ACC112 (cell line): ENCODE results near the gene PAPLN.
"Not testable (repeated sequence)": the region's sequence is repeated elsewhere in the genome, so short reads cannot be mapped to it uniquely, and the experiment has no call there.

ENCODE experiments used
- H2AFZ ChIP-seq: fragments of 200-600 bp; sonication (generic); one replicate; pipeline ENCODE4 v1.6.0; 2017; ENCODE audit warnings: antibody characterized with exemption, low read length; ENCODE audit not compliant: unreplicated experiment
- H3K27ac ChIP-seq: fragments of 200-600 bp; sonication (generic); 2 replicates; pipeline ENCODE4 v1.5.1; 2014; ENCODE audit warnings: low read depth, mild to moderate bottlenecking, antibody characterized with exemption, low read length, moderate library complexity
- H3K27me3 ChIP-seq: fragments of 200-600 bp; sonication (generic); 2 replicates; pipeline ENCODE4 v1.6.1; 2014; ENCODE audit warnings: mild to moderate bottlenecking, antibody characterized with exemption, low read length, moderate library complexity, mixed read lengths; ENCODE audit not compliant: insufficient read depth
- H3K36me3 ChIP-seq: fragments of 200-600 bp; sonication (generic); 2 replicates; pipeline ENCODE4 v1.6.1; 2016; ENCODE audit warnings: mild to moderate bottlenecking, antibody characterized with exemption, low read length, moderate library complexity, mixed read lengths; ENCODE audit not compliant: insufficient read depth
- H3K4me1 ChIP-seq: fragments of 200-600 bp; sonication (generic); one replicate; pipeline ENCODE4 v1.6.1; 2016; ENCODE audit warnings: low read length, mixed read lengths; ENCODE audit not compliant: insufficient read depth, unreplicated experiment, control insufficient read depth
- H3K4me3 ChIP-seq: fragments of 200-600 bp; sonication (generic); 2 replicates; pipeline ENCODE4 v1.5.1; 2014; ENCODE audit warnings: mild to moderate bottlenecking, low read depth, low read length
- H3K79me2 ChIP-seq: fragments of 200-600 bp; sonication (generic); one replicate; pipeline ENCODE4 v1.6.0; 2016; ENCODE audit warnings: low read length; ENCODE audit not compliant: control insufficient read depth, unreplicated experiment, insufficient read depth

PAPLN gene, protein sequence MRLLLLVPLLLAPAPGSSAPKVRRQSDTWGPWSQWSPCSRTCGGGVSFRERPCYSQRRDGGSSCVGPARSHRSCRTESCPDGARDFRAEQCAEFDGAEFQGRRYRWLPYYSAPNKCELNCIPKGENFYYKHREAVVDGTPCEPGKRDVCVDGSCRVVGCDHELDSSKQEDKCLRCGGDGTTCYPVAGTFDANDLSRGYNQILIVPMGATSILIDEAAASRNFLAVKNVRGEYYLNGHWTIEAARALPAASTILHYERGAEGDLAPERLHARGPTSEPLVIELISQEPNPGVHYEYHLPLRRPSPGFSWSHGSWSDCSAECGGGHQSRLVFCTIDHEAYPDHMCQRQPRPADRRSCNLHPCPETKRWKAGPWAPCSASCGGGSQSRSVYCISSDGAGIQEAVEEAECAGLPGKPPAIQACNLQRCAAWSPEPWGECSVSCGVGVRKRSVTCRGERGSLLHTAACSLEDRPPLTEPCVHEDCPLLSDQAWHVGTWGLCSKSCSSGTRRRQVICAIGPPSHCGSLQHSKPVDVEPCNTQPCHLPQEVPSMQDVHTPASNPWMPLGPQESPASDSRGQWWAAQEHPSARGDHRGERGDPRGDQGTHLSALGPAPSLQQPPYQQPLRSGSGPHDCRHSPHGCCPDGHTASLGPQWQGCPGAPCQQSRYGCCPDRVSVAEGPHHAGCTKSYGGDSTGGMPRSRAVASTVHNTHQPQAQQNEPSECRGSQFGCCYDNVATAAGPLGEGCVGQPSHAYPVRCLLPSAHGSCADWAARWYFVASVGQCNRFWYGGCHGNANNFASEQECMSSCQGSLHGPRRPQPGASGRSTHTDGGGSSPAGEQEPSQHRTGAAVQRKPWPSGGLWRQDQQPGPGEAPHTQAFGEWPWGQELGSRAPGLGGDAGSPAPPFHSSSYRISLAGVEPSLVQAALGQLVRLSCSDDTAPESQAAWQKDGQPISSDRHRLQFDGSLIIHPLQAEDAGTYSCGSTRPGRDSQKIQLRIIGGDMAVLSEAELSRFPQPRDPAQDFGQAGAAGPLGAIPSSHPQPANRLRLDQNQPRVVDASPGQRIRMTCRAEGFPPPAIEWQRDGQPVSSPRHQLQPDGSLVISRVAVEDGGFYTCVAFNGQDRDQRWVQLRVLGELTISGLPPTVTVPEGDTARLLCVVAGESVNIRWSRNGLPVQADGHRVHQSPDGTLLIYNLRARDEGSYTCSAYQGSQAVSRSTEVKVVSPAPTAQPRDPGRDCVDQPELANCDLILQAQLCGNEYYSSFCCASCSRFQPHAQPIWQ

DNA sequence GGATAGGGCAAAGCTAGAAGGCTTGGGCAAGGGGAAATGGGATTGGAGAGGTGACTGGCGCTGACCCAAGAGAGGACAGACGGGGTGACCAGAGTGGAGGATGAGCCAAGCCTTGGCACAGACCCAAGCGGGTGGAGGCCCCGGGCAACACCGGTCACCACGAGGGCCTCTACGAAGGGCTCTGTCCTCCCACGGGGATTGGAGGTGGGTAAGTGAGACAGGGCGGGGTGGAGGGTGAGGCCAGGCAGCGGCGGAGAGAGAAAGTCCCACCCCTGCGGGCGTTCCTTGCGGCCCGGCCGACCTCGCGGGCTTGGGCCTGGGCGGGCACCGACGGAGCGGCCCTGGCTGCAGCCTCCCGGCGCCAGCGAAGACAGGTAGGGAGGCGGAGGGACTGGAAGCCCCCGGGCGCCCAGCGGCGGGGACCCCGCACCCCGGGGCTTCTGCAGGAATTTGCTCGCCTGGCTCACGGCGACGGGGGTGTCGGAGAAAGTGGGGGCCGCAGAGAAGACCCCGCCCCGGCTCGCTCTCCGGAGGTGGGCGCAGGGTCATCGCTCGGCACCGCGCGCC, at the start of gene PAPLN:
Gene PAPLN (plus strand): TSS at position 288 of the 567 bp plus-strand sequence. CDS start 2,273 bp downstream, outside the sequence.
- peak within 1 kb of the TSS; percentile 77 for H3K4me3 ChIP-seq

DNA sequence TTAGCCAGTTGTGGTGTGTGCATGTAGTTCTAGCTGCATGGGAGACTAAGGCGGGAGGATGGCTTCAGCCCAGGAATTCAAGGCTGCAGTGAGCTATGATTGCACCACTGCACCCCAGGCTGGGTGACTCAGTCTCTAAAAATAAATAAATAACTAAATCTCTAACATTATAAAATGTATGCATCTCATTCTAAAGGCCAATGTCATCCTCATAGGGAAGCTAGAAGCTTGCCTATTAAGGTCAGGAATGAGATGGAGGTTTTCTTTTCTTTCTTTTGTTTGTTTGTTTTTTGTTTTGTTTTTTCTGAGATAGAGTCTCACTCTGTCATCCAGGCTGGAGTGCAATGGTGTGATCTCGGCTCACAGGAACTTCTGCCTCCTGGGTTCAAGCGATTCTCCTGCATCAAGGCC, 48.8 kb upstream of the PAPLN start:
- H3K4me1 ChIP-seq, result peaks cover 11% of the 10 kb centered on the region
- peaks cover 6% of the 10 kb centered on the region; the same call in 1 of the 2 replicates for H3K36me3 ChIP-seq
- H3K27ac ChIP-seq, result no peak overlapping the region
- no peaks in the 10 kb centered on the region for H3K27me3 ChIP-seq
- no peaks in the 10 kb centered on the region for H3K79me2 ChIP-seq
- no peak overlapping the region for H2AFZ ChIP-seq
- no peak overlapping the region for H3K4me3 ChIP-seq

More for the DNA sequence above, at the start of gene PAPLN:
- Histone ChIP-seq H3K27ac (no peak within 1 kb of the TSS), H2AFZ (peak within 1 kb of the TSS; percentile 48), H3K36me3 (no peaks in the 10 kb centered on the region), H3K4me1 (peaks cover 31% of the 10 kb centered on the region), H3K79me2 (no peaks in the 10 kb centered on the region), H3K27me3 (peaks cover 33% of the 10 kb centered on the region)

DNA sequence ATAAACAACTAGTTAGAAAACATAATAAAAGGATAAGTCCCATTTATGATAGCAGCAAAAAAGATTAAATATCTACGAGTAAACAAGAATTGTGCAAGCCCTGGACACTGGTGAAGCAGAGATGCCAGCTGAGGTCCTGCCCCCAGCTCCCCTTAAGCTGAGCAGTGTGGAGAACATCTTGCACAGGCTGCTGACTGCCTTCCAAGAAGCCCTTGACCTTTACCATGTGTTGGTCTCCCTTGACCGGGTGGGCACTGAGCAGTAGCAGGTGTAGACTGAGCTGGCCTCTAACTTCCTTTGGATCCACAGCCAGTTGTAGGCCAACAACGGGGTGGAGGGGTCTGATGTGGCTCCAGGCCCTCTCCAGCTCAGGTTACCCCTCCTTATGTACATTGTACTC, 47.7 kb upstream of the PAPLN start:
- H3K4me3 ChIP-seq, result no peak overlapping the region
- no peaks in the 10 kb centered on the region for H3K79me2 ChIP-seq
- peaks cover 8% of the 10 kb centered on the region; the same call in 1 of the 2 replicates for H3K36me3 ChIP-seq
- H3K27ac ChIP-seq, result no peak overlapping the region
- no peaks in the 10 kb centered on the region for H3K27me3 ChIP-seq
- peaks cover 11% of the 10 kb centered on the region for H3K4me1 ChIP-seq
- H2AFZ ChIP-seq, result no peak overlapping the region

DNA sequence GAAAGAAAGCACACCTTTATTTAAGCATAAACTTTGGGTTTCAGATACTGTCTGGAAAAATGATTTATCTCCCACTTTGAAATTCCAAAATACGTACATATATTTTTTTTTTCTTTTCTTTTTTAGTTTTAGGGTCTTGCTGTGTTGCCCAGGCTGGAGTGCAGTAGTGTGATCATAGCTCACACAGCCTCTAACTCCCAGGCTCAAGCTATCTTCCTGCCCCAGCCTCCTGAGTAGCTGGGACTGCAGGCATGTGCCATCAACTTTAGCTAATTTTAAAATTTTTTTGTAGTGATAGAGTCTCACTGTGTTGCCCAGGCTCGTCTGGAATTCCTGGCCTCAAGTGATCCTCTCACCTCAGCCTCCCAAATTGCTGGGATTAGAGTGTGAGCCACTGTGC, 45.9 kb upstream of the PAPLN start:
- no peaks in the 10 kb centered on the region for H3K79me2 ChIP-seq
- H3K36me3 ChIP-seq, result peaks cover 8% of the 10 kb centered on the region; the same call in 1 of the 2 replicates
- H3K4me3 ChIP-seq, result no peak overlapping the region
- H3K4me1 ChIP-seq, result peaks cover 11% of the 10 kb centered on the region
- H3K27ac ChIP-seq, result no peak overlapping the region
- H3K27me3 ChIP-seq, result no peaks in the 10 kb centered on the region
- no peak overlapping the region for H2AFZ ChIP-seq

DNA sequence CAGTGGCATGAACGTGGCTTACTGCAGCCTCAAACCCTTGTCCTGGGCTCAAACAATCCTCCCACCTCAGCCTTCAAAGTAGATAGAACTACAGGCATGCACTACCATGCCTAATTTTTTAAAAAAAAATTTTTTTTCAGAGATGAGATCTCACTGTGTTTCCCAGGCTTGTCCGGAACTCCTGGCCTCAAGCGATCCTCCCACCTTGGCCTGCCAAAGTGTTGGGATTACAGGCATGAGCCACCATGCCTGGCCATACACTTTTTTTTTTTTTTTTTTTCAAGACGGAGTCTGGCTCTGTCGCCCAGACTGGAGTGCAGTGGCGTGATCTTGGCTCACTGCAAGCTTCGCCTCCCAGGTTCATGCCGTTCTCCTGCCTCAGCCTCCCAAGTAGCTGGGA, 43.0 kb upstream of the PAPLN start:
- H3K36me3 ChIP-seq, result peaks cover 14% of the 10 kb centered on the region; the same call in 1 of the 2 replicates
- H2AFZ ChIP-seq, H3K4me1 ChIP-seq, H3K79me2 ChIP-seq, H3K27ac ChIP-seq, H3K4me3 ChIP-seq, H3K27me3 ChIP-seq: not testable (repeated sequence)

DNA sequence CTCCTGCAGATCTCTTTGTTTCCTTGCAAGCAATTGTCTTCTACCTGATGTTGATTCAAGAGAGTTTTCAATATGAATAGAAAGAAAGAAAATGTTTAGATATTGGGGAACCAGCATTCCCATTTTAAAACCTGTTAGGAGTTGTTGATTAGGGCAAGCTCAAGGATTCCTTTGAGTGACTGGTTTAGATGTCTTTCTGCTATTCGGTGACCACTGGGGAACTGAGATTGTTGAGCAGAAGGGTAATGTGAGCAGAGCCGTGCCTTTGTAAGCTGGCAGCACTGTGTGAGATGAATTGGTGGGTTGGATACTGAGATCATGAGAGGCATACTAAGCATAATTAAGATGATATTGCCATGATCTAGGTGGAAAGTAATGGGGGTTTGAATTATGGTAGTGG, 39.1 kb upstream of the PAPLN start:
- Histone ChIP-seq H3K79me2 (no peaks in the 10 kb centered on the region), H3K36me3 (peaks cover 12% of the 10 kb centered on the region; the same call in 1 of the 2 replicates), H3K27me3 (no peaks in the 10 kb centered on the region), H3K4me1 (no peaks in the 10 kb centered on the region), H2AFZ (no peak overlapping the region), H3K4me3 (no peak overlapping the region), H3K27ac (no peak overlapping the region)

DNA sequence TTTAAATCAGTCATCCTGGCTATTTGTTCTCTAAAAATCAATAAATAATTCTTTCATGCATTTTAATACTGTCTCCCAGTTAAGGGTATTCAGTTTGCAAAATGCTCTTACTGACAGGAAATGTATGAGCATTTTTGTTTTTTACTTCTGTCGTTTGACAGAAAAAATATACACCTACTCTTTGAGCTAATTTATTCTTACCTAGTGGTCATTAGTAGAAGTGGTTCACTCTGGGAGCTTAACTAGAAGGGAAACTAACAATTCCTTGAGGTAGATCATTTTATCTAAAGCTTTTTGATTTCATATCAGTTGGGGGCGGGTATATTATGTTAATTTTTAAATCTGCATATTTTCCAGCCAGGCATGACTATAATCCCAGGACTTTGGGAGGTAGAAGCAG, 33.8 kb upstream of the PAPLN start:
- Histone ChIP-seq H3K4me3 (no peak overlapping the region), H3K4me1 (no peaks in the 10 kb centered on the region), H3K79me2 (no peaks in the 10 kb centered on the region), H3K27ac (no peak overlapping the region), H2AFZ (no peak overlapping the region), H3K27me3 (no peaks in the 10 kb centered on the region), H3K36me3 (peaks cover 40% of the 10 kb centered on the region)

DNA sequence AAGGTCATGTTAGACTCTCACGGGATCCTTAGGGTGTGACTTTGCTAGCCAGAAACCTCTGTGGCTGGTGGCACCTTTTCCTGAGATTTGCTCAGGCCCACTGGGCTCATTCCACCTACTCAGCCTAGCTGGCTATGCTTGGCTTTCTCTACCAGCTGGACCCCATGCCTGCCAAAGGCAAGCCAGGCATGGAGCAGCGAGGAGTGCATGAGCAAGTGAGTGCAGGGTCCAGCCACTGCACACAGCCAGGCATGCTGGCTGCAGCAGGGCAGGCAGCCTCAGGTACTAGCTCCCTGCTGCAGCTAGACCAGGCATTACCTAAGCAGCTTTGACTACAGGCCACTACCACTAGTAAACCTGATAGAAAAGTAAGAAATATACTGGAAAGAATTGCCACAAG, 29.7 kb upstream of the PAPLN start:
- Histone ChIP-seq H3K79me2 (no peaks in the 10 kb centered on the region), H3K27me3 (no peaks in the 10 kb centered on the region), H2AFZ (no peak overlapping the region), H3K27ac (no peak overlapping the region), H3K36me3 (peaks cover 43% of the 10 kb centered on the region), H3K4me1 (peaks cover 27% of the 10 kb centered on the region), H3K4me3 (no peak overlapping the region)

DNA sequence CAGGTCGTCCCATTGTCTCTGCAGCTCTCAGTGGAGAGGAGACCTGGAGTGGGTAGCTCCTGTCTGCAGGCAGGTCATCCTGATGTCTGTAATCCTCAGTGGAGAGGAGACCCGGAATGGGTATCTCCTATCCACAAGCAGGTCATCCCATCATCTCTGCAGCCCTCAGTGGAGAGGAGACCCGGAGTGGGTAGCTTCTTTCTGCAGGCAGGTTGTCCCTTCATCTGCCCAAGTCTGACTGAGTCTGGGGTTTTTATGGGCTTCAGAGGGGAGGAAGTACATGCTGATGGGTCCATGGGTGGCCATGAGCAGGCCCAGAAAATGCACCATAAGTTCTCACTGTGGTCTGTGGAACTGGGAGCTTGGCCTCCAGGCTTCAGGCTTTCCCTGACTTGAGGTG, 28.9 kb upstream of the PAPLN start:
- Histone ChIP-seq H2AFZ (no peak overlapping the region), H3K27me3 (no peaks in the 10 kb centered on the region), H3K36me3 (peaks cover 51% of the 10 kb centered on the region), H3K79me2 (no peaks in the 10 kb centered on the region), H3K4me3 (no peak overlapping the region), H3K4me1 (peaks cover 27% of the 10 kb centered on the region), H3K27ac (no peak overlapping the region)

DNA sequence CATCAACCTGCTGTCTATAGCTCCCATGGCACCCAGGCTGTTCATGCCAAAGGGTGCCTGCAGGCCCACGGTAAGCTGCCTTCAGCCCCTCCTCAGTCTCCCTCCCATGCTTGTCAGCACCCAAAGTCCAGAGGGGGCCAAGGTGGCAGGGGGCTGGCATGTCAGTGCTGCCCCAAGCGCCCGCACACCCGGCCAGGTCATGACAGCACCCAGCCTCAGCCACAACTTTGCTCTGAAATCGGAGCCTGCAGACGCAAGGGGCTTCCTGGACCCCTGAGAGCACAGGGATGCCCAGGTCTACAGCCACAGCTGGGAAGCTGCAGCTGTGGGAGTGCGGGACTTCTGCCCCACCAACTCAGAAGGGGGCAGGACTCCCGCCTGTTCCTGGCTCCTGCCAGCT, 28.5 kb upstream of the PAPLN start:
- Histone ChIP-seq H3K36me3 (peaks cover 52% of the 10 kb centered on the region), H3K27me3 (no peaks in the 10 kb centered on the region), H2AFZ (no peak overlapping the region), H3K4me3 (no peak overlapping the region), H3K79me2 (no peaks in the 10 kb centered on the region), H3K4me1 (peaks cover 27% of the 10 kb centered on the region), H3K27ac (no peak overlapping the region)
